ENCODE data around the gene ANKRD13B.
"Not testable (repeated sequence)": the region's sequence is repeated elsewhere in the genome, so short reads cannot be mapped to it uniquely, and the experiment has no call there.

The ANKRD13B gene

GRCh38 chr17:29620271-29620670 lies 27.3 kb downstream of the ANKRD13B start:
- no peak for DNase-seq

GRCh38 chr17:29620779-29621500 lies 28.0 kb downstream of the ANKRD13B start:
- DNase-seq = no peak

- DNase-seq = no peak
These were observed 28.8 kb downstream of the ANKRD13B start for GRCh38 chr17:29621751-29622194.

- peak; percentile 64 for DNase-seq
These were observed 29.7 kb downstream of the ANKRD13B start, which contains the start of gene CORO6 for GRCh38 chr17:29622337-29623282. Gene CORO6, minus strand, starts transcription at chr17:29622912. Its CDS starts 1,491 bp downstream, at chr17:29621421.

GRCh38 chr17:29623283-29623647 lies 30.3 kb downstream of the ANKRD13B start:
- no peak for DNase-seq

- no peak for DNase-seq
These were observed 31.7 kb downstream of the ANKRD13B start for GRCh38 chr17:29624586-29624985.

- no peak for DNase-seq
These were observed 32.3 kb downstream of the ANKRD13B start for GRCh38 chr17:29625037-29625750.

GRCh38 chr17:29627951-29628350 lies 35.0 kb downstream of the ANKRD13B start:
- DNase-seq = no peak

GRCh38 chr17:29628644-29629043 lies 35.7 kb downstream of the ANKRD13B start:
- DNase-seq = no peak

- DNase-seq = no peak
These were observed 36.9 kb downstream of the ANKRD13B start for GRCh38 chr17:29629839-29630238.

GRCh38 chr17:29630630-29631193 lies 37.8 kb downstream of the ANKRD13B start:
- DNase-seq = no peak

GRCh38 chr17:29633886-29634285 lies 41.0 kb downstream of the ANKRD13B start:
- DNase-seq = no peak

GRCh38 chr17:29640413-29640812 lies 47.5 kb downstream of the ANKRD13B start:
- DNase-seq = no peak

- DNase-seq = no peak
These were observed 48.2 kb downstream of the ANKRD13B start for GRCh38 chr17:29640981-29641642.

- no peak for DNase-seq
These were observed 49.3 kb downstream of the ANKRD13B start for GRCh38 chr17:29642171-29642611.

GRCh38 chr17:29643817-29644160 lies 50.9 kb downstream of the ANKRD13B start:
- DNase-seq = no peak

- no peak for DNase-seq
These were observed 52.7 kb downstream of the ANKRD13B start for GRCh38 chr17:29645515-29646051.

- no peak for DNase-seq
These were observed 55.1 kb downstream of the ANKRD13B start for GRCh38 chr17:29648005-29648404.

- DNase-seq = no peak
These were observed 56.4 kb downstream of the ANKRD13B start for GRCh38 chr17:29649359-29649758.

GRCh38 chr17:29650396-29650795 lies 57.5 kb downstream of the ANKRD13B start:
- DNase-seq = no peak

GRCh38 chr17:29651913-29652312 lies 59.0 kb downstream of the ANKRD13B start:
- DNase-seq = not testable (repeated sequence)

- no peak for DNase-seq
These were observed 60.0 kb downstream of the ANKRD13B start for GRCh38 chr17:29652976-29653375.

All from effector CD4-positive, alpha-beta T cell (primary cell).